ENCODE results near the gene CDYL2. TPM values are rescaled to one million over a fixed set of nuclear protein-coding genes. Genes with fewer than 3 reads are reported as not detected.

The CDYL2 gene
- total RNA-seq, 2 donors from 2014 or later, result 4.6 to 20.4 TPM

DNA sequence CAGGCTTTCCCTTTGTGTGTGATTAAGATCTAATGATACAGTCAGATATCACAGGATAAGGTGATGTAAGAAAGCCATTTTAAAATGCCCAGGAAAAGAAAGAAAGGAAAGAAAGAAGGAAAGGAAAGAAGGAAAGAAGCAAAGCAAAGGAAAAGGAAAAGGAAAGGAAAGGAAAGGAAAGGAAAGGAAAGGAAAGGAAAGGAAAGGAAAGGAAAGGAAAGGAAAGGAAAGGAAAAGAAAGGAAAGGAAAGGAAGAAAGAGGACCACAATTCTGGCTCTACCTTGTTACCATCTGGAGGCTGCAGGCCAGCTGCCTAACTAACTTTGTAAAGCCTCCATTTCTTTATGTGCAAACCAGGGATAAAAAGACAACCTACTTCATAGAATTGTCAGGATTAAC, 132.0 kb downstream of the CDYL2 start:
- no peaks in the 10 kb centered on the region for H3K9me3 ChIP-seq
- ATAC-seq (ENCODE audit: insufficient number of reproducible peaks, low FRiP score, low read depth), result no peak
- H3K4me1 ChIP-seq (ENCODE audit: control insufficient read depth in 1 of 2, low read depth in 2 of 2), result no peaks in the 10 kb centered on the region

DNA sequence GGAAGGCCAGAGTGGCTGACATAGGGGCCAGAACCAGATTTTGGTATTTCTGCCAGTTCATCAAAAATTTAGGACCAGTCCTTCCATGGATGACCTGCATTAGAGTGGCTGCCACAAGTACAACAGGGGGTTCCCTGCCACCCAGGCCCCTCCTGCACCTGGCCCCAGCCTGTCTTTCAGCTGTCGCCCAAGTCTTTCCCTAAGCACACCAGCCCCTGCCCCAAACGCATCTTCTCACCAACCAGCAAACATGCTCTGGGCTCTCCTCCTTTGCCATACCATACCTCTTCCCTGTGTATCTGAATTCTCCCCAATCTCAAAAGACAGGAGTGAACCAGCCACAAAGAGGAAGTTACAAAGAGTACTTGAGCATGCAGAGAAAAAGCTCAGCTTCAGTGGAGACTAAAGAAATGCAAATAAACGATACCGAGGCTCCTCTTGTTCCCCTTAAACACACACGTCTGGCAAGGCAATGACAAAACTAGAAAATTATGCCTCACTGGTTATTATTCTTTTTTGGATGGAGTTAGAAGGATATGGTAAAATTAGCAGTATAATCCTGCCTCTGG, 133.0 kb downstream of the CDYL2 start:
- no peak for ATAC-seq (ENCODE audit: insufficient number of reproducible peaks, low FRiP score, low read depth)
- Histone ChIP-seq H3K4me3 (no peak overlapping the region), H3K27ac (no peak overlapping the region), H3K27me3 (replicated peaks; ENCODE audit: insufficient read depth) (no peaks in the 10 kb centered on the region), H3K4me1 (ENCODE audit: control insufficient read depth in 1 of 2, low read depth in 2 of 2) (no peaks in the 10 kb centered on the region), H3K9me3 (no peaks in the 10 kb centered on the region), H3K36me3 (no peaks in the 10 kb centered on the region)
- DNase-seq (ENCODE audit: low spot score), result no peak
- TF ChIP-seq, protein P1, sequence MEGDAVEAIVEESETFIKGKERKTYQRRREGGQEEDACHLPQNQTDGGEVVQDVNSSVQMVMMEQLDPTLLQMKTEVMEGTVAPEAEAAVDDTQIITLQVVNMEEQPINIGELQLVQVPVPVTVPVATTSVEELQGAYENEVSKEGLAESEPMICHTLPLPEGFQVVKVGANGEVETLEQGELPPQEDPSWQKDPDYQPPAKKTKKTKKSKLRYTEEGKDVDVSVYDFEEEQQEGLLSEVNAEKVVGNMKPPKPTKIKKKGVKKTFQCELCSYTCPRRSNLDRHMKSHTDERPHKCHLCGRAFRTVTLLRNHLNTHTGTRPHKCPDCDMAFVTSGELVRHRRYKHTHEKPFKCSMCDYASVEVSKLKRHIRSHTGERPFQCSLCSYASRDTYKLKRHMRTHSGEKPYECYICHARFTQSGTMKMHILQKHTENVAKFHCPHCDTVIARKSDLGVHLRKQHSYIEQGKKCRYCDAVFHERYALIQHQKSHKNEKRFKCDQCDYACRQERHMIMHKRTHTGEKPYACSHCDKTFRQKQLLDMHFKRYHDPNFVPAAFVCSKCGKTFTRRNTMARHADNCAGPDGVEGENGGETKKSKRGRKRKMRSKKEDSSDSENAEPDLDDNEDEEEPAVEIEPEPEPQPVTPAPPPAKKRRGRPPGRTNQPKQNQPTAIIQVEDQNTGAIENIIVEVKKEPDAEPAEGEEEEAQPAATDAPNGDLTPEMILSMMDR (IDR thresholded peaks at IDR 0.05), result no peak

More for the DNA sequence above, 132.0 kb downstream of the CDYL2 start:
- no peak for DNase-seq (ENCODE audit: low spot score)
- no peaks in the 10 kb centered on the region for H3K36me3 ChIP-seq
- no peak overlapping the region for H3K27ac ChIP-seq
- TF ChIP-seq, protein P1 (IDR thresholded peaks at IDR 0.05), result no peak
- no peaks in the 10 kb centered on the region for H3K27me3 ChIP-seq (replicated peaks; ENCODE audit: insufficient read depth)
- no peak overlapping the region for H3K4me3 ChIP-seq

DNA sequence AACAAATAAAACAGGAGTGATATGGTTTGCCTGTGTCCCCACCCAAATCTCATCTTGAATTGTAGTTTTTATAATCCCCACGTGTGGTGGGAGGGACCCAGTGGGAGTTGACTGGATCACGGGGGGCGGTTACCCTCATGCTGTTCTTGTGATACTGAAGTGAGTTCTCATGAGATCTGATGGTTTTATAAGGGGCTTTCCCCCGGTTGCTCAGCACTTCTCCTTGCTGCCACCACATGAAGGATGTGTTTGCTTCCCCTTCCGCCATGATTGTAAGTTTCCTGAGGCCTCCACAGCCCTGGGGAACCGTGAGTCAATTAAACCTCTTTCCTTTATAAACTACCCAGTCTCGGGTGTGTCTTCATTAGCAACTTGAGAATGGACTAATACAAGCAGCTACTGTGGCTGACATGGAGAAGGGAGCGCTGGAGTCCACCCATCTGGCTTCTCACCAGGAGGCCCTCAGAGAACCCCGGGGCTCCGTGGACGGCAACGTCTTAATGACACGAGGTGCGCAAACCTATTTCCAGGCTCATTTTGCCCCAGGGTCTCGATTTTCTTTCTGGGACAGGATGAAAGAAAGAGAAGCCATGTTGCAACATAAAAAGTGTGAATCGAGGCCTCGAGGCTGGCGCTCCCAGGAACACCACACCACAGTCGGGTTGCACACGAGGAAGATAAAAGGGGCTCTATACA, 134.1 kb downstream of the CDYL2 start:
- no peaks in the 10 kb centered on the region for H3K9me3 ChIP-seq

DNA sequence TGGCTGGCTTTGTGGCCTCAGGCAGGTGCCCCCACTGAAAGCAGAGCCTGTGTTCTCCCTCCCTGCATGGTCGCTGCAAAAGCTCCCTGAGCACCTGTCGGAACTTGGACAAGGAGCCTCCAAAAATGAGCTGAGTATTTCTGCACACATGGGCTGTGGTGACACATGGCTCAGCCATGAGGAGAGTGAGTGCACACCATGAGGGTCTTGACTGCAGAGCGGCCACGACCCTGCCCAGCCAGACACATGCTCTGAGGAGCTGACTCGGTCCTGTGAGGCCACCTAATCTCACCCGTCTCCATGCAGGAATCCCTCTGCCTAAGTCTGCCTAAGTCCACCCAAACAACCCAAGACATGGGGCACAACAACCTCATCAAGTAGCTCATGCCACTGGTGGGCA, 134.7 kb downstream of the CDYL2 start:
- ATAC-seq (ENCODE audit: insufficient number of reproducible peaks, low FRiP score, low read depth) (no peak), DNase-seq (ENCODE audit: low spot score) (no peak)
- Histone ChIP-seq H3K4me1 (ENCODE audit: control insufficient read depth in 1 of 2, low read depth in 2 of 2) (no peaks in the 10 kb centered on the region), H3K27me3 (replicated peaks; ENCODE audit: insufficient read depth) (no peaks in the 10 kb centered on the region), H3K9me3 (no peaks in the 10 kb centered on the region), H3K27ac (no peak overlapping the region), H3K36me3 (no peaks in the 10 kb centered on the region), H3K4me3 (no peak overlapping the region)
- TF ChIP-seq, protein P1 (IDR thresholded peaks at IDR 0.05), result no peak

More for the DNA sequence above, 134.1 kb downstream of the CDYL2 start:
- no peak for ATAC-seq (ENCODE audit: insufficient number of reproducible peaks, low FRiP score, low read depth)
- H3K36me3 ChIP-seq, result no peaks in the 10 kb centered on the region
- no peak overlapping the region for H3K27ac ChIP-seq
- no peaks in the 10 kb centered on the region for H3K4me1 ChIP-seq (ENCODE audit: control insufficient read depth in 1 of 2, low read depth in 2 of 2)
- DNase-seq (ENCODE audit: low spot score), result no peak
- H3K27me3 ChIP-seq (replicated peaks; ENCODE audit: insufficient read depth), result no peaks in the 10 kb centered on the region
- TF ChIP-seq, protein P1 (IDR thresholded peaks at IDR 0.05), result no peak
- no peak overlapping the region for H3K4me3 ChIP-seq

DNA sequence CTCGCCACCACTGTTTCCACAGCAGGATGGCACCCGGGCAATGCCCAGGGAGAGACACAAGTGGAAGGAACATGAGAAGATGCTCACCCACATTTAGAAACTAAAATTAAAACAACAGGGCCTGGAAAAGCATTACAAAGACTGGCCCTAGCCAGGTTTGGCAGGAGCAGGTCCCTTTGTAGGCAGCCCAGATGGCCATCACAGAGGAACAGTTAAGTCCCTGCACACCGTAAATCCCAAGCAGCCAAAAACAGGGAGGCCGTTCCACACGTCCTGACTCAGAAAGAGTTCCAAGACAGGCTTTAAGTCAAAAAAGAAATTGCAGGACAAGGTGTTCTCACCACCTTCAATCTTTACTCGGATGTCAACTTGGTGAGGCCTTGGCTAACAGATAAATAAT, 136.5 kb downstream of the CDYL2 start:
- Histone ChIP-seq H3K27me3 (replicated peaks; ENCODE audit: insufficient read depth) (no peaks in the 10 kb centered on the region), H3K4me3 (no peak overlapping the region), H3K9me3 (no peaks in the 10 kb centered on the region), H3K4me1 (ENCODE audit: control insufficient read depth in 1 of 2, low read depth in 2 of 2) (no peaks in the 10 kb centered on the region), H3K27ac (no peak overlapping the region), H3K36me3 (no peaks in the 10 kb centered on the region)
- DNase-seq (ENCODE audit: low spot score) (no peak), ATAC-seq (ENCODE audit: insufficient number of reproducible peaks, low FRiP score, low read depth) (no peak)
- TF ChIP-seq, protein P1 (IDR thresholded peaks at IDR 0.05), result no peak

Measured in thoracic aorta (tissue), 2 donors.